Neural cell (in vitro differentiated cells): ENCODE data around the gene TPRG1L. TPM values are rescaled to one million over a fixed set of nuclear protein-coding genes. Genes with fewer than 3 reads are reported as not detected.

Source experiments
- H2AFZ ChIP-seq: fragments of 200-600, 300-800 bp; sonication (generic), shearing (Covaris generic); 2 replicates; pipeline ENCODE4 v1.6.0; 2014; ENCODE audit warnings: low read depth, mild to moderate bottlenecking, antibody characterized with exemption, low read length, moderate library complexity
- H3F3A ChIP-seq: fragments of 200-600 bp; shearing (Covaris generic); 2 replicates; pipeline ENCODE4 v1.6.1; 2016; ENCODE audit warnings: mild to moderate bottlenecking, moderate library complexity, mixed read lengths, antibody characterized with exemption, low read length; ENCODE audit not compliant: insufficient read depth, poor library complexity, severe bottlenecking
- H3K27ac ChIP-seq: fragments of 200-600, 300-800 bp; sonication (generic), shearing (Covaris generic); 2 replicates; pipeline ENCODE4 v1.5.1; 2014; ENCODE audit warnings: mild to moderate bottlenecking, low read length, moderate library complexity
- H3K27me3 ChIP-seq: fragments of 300-800, 200-600 bp; sonication (generic), shearing (Covaris generic); 2 replicates; pipeline ENCODE4 v1.6.0; 2014; ENCODE audit warnings: mild to moderate bottlenecking, low read depth, low read length, moderate library complexity; ENCODE audit not compliant: insufficient read depth
- H3K36me3 ChIP-seq: fragments of 300-800, 200-600 bp; sonication (generic), shearing (Covaris generic); 2 replicates; pipeline ENCODE4 v1.5.1; 2014; ENCODE audit warnings: mild to moderate bottlenecking, antibody characterized with exemption, low read length, moderate library complexity; ENCODE audit not compliant: insufficient read depth
- H3K4me2 ChIP-seq: fragments of 300-800, 200-600 bp; sonication (generic), shearing (Covaris generic); 2 replicates; pipeline ENCODE4 v1.6.0; 2014; ENCODE audit warnings: mild to moderate bottlenecking, low read length
- H3K4me3 ChIP-seq: fragments of 300-800, 200-600 bp; sonication (generic), shearing (Covaris generic); 2 replicates; pipeline ENCODE4 v1.5.1; 2014; ENCODE audit warnings: mild to moderate bottlenecking, low read length, moderate library complexity
- H3K79me2 ChIP-seq: fragments of 200-600 bp; shearing (Covaris generic); replicated peaks from 2 replicates; pipeline ENCODE4 v1.6.0; 2014; ENCODE audit warnings: mild to moderate bottlenecking, low read length, moderate library complexity; ENCODE audit not compliant: insufficient read depth
- H3K9ac ChIP-seq: fragments of 300-800, 200-600 bp; sonication (generic), shearing (Covaris generic); 2 replicates; pipeline ENCODE4 v1.6.1; 2016; ENCODE audit warnings: mild to moderate bottlenecking, low read length, mixed read lengths
- H3K9me2 ChIP-seq: fragments of 200-600 bp; shearing (Covaris generic); 2 replicates; pipeline ENCODE4 v1.6.1; 2016; ENCODE audit warnings: mild to moderate bottlenecking, low read length, mixed read lengths; ENCODE audit not compliant: insufficient read depth
- H3K9me3 ChIP-seq: fragments of 200-600, 300-800 bp; sonication (generic), shearing (Covaris generic); 2 replicates; pipeline ENCODE4 v1.6.1; 2016; ENCODE audit warnings: mild to moderate bottlenecking, mixed run types, low read length, moderate library complexity, mixed read lengths
- H4K20me1 ChIP-seq: fragments of 200-600 bp; shearing (Covaris generic); 2 replicates; pipeline ENCODE4 v1.6.1; 2016; ENCODE audit warnings: mild to moderate bottlenecking, mixed run types; ENCODE audit not compliant: insufficient read depth
- EP300 ChIP-seq: fragments of 450-650 bp; conservative IDR thresholded peaks from 2 replicates; pipeline ENCODE4 v1.6.1; 2014; ENCODE audit warnings: antibody characterized with exemption, mild to moderate bottlenecking, moderate library complexity; ENCODE audit not compliant: poor library complexity, severe bottlenecking
- EZH2 ChIP-seq: fragments of 200-600, 300-800 bp; shearing (Covaris generic), sonication (generic); IDR thresholded peaks from 2 replicates; pipeline ENCODE4 v1.6.1; 2014; ENCODE audit warnings: antibody characterized with exemption, low read length, borderline replicate concordance, mild to moderate bottlenecking; ENCODE audit not compliant: insufficient read depth, poor library complexity, severe bottlenecking
- MXI1 ChIP-seq: fragments of 450-650 bp; conservative IDR thresholded peaks from 2 replicates; pipeline ENCODE4 v1.6.1; 2014; ENCODE audit warnings: antibody characterized with exemption, mild to moderate bottlenecking; ENCODE audit not compliant: poor library complexity, severe bottlenecking
- POLR2AphosphoS5 ChIP-seq: IDR thresholded peaks from 2 replicates; pipeline ENCODE4 v1.6.1; 2012
- RAD21 ChIP-seq: fragments of 450-650 bp; conservative IDR thresholded peaks from 2 replicates; pipeline ENCODE4 v1.6.1; 2014; ENCODE audit warnings: antibody characterized with exemption, mild to moderate bottlenecking, moderate library complexity
- SMC3 ChIP-seq: fragments of 450-650 bp; conservative IDR thresholded peaks from 2 replicates; pipeline ENCODE4 v1.6.1; 2014; ENCODE audit warnings: antibody characterized with exemption, mild to moderate bottlenecking, moderate library complexity; ENCODE audit not compliant: poor library complexity
- TAF1 ChIP-seq: IDR thresholded peaks from 2 replicates; pipeline ENCODE4 v1.6.1; 2012; ENCODE audit warnings: low read depth
- polyA plus RNA-seq: library from polyadenylated mRNA; depleted of rRNA; stranded (reverse); fragments of >200 nt; gene quantifications from 2 replicates; pipeline ENCODE4 v1.2.3, GENCODE V29; 2014
- TF ChIP-seq, protein P1 (sequence below): IDR thresholded peaks from 2 replicates; pipeline ENCODE4 v1.6.1; 2012; ENCODE audit warnings: borderline replicate concordance
- TF ChIP-seq, protein P2 (sequence below): fragments of 450-650 bp; IDR thresholded peaks from 2 replicates; pipeline ENCODE4 v1.5.1; 2014; ENCODE audit warnings: antibody characterized with exemption, mild to moderate bottlenecking, moderate library complexity; ENCODE audit not compliant: poor library complexity, severe bottlenecking

The TPRG1L gene
- polyA plus RNA-seq, 1 donor from 2014 or later = 22.4 TPM

DNA sequence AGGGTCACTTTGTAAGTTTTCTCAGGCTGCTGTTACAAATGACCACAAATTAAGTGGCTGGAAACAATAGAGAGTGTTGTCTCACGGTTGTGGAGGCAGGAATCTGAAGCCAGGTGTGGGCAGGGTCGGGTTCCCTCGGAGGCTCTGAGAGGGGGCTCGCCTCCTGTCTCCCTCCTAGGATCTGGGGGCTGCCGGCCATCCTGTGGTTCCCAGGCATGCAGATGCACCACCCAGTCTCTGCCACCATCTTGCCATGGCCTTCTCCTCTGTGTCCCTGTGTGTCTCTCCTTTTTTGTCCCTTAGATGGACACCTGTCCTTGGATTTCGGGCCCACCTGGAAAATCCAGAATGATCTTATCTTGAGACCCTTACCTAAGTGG lies 32.3 kb downstream of the TPRG1L start:
- H3K4me3 ChIP-seq = no peak overlapping the region
- no peaks in the 10 kb centered on the region for H3K9me3 ChIP-seq
- no peaks in the 10 kb centered on the region for H3K79me2 ChIP-seq

DNA sequence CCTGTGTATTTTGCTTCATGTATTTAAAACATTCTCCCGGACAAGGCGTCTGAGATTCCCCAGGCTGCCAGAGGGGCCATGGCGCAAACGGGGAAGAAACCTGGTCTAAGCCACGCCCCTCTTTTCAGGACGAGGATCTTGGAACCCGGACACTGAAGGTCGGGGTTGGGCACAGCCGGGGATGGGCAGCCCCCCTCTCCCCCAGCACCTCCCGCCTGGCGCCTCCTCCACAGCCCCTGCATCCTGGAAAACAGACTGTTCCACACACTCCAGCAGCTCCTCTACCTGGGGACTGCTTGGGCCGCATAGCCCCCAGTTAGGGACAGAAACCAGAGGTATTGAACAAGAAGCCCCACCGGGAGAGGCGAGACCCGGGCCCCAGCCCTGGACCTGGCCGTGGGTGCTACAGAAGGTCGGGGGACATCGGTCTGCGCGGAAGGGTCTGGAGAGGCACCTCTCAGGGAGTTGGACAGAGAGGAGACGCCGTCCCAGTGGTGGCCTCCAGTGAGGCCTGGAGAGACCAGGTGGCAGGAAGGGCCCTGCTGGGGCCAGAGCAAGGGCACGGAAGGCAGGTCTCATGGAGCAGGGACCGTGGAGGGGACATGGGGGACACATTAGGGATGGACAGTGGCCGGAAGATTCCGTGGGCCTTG lies 32.9 kb downstream of the TPRG1L start:
- no peaks in the 10 kb centered on the region for H3K36me3 ChIP-seq
- no peaks in the 10 kb centered on the region for H3K79me2 ChIP-seq
- H3K9me3 ChIP-seq = no peaks in the 10 kb centered on the region
- no peaks in the 10 kb centered on the region for H3F3A ChIP-seq
- no peak overlapping the region for H3K27ac ChIP-seq
- TF ChIP-seq, protein P1, sequence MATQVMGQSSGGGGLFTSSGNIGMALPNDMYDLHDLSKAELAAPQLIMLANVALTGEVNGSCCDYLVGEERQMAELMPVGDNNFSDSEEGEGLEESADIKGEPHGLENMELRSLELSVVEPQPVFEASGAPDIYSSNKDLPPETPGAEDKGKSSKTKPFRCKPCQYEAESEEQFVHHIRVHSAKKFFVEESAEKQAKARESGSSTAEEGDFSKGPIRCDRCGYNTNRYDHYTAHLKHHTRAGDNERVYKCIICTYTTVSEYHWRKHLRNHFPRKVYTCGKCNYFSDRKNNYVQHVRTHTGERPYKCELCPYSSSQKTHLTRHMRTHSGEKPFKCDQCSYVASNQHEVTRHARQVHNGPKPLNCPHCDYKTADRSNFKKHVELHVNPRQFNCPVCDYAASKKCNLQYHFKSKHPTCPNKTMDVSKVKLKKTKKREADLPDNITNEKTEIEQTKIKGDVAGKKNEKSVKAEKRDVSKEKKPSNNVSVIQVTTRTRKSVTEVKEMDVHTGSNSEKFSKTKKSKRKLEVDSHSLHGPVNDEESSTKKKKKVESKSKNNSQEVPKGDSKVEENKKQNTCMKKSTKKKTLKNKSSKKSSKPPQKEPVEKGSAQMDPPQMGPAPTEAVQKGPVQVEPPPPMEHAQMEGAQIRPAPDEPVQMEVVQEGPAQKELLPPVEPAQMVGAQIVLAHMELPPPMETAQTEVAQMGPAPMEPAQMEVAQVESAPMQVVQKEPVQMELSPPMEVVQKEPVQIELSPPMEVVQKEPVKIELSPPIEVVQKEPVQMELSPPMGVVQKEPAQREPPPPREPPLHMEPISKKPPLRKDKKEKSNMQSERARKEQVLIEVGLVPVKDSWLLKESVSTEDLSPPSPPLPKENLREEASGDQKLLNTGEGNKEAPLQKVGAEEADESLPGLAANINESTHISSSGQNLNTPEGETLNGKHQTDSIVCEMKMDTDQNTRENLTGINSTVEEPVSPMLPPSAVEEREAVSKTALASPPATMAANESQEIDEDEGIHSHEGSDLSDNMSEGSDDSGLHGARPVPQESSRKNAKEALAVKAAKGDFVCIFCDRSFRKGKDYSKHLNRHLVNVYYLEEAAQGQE = no peak
- TF ChIP-seq SMC3 = no peak
- TF ChIP-seq RAD21 = no peak
- no peak for TF ChIP-seq EP300
- TF ChIP-seq EZH2 = no peak
- TF ChIP-seq, protein P2, sequence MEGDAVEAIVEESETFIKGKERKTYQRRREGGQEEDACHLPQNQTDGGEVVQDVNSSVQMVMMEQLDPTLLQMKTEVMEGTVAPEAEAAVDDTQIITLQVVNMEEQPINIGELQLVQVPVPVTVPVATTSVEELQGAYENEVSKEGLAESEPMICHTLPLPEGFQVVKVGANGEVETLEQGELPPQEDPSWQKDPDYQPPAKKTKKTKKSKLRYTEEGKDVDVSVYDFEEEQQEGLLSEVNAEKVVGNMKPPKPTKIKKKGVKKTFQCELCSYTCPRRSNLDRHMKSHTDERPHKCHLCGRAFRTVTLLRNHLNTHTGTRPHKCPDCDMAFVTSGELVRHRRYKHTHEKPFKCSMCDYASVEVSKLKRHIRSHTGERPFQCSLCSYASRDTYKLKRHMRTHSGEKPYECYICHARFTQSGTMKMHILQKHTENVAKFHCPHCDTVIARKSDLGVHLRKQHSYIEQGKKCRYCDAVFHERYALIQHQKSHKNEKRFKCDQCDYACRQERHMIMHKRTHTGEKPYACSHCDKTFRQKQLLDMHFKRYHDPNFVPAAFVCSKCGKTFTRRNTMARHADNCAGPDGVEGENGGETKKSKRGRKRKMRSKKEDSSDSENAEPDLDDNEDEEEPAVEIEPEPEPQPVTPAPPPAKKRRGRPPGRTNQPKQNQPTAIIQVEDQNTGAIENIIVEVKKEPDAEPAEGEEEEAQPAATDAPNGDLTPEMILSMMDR = no peak
- TF ChIP-seq POLR2AphosphoS5 = no peak
- TF ChIP-seq MXI1 = no peak
- TF ChIP-seq TAF1 = no peak
- H3K27me3 ChIP-seq = peaks cover 22% of the 10 kb centered on the region
- no peaks in the 10 kb centered on the region for H4K20me1 ChIP-seq
- H3K9me2 ChIP-seq = no peaks in the 10 kb centered on the region
- no peak overlapping the region for H2AFZ ChIP-seq
- no peak overlapping the region for H3K4me3 ChIP-seq
- no peak overlapping the region for H3K9ac ChIP-seq
- no peak overlapping the region for H3K4me2 ChIP-seq

More for the DNA sequence above, 32.3 kb downstream of the TPRG1L start:
- no peak overlapping the region for H3K27ac ChIP-seq
- H3K9ac ChIP-seq = no peak overlapping the region
- no peaks in the 10 kb centered on the region for H3K9me2 ChIP-seq
- H3K27me3 ChIP-seq = peaks cover 29% of the 10 kb centered on the region
- H4K20me1 ChIP-seq = no peaks in the 10 kb centered on the region
- no peaks in the 10 kb centered on the region for H3K36me3 ChIP-seq
- H2AFZ ChIP-seq = no peak overlapping the region
- TF ChIP-seq, protein P1 = no peak
- TF ChIP-seq RAD21 = no peak
- TF ChIP-seq, protein P2 = no peak
- no peak for TF ChIP-seq SMC3
- TF ChIP-seq EP300 = no peak
- TF ChIP-seq EZH2 = no peak
- TF ChIP-seq TAF1 = no peak
- no peak for TF ChIP-seq MXI1
- no peak for TF ChIP-seq POLR2AphosphoS5
- H3F3A ChIP-seq = no peaks in the 10 kb centered on the region
- H3K4me2 ChIP-seq = no peak overlapping the region
